ENCODE measurements around the gene RBM44. TPM values are rescaled to one million over a fixed set of nuclear protein-coding genes. Genes with fewer than 3 reads are reported as not detected.
A peak's percentile ranks its signal among the peaks of the same experiment; 100 is the strongest.

The RBM44 gene
- polyA plus RNA-seq, 1 experiment, result 0.05 TPM

GRCh38 chr2:237860273-237860935, 61.8 kb downstream of the RBM44 start:
- H3K4me3 ChIP-seq (ENCODE audit: low read depth, low read length), result peak overlapping the region; percentile 38; the same call in 1 of the 2 replicates
- no peak for TF ChIP-seq CTCF (IDR thresholded peaks at IDR 0.05; ENCODE audit: insufficient read depth, low read depth, low read length)
- H3K36me3 ChIP-seq (ENCODE audit: control insufficient read depth, insufficient read depth, low read length), result no peaks in the 10 kb centered on the region
- DNase-seq (ENCODE audit: low read depth), result no peak
- ChIA-PET CTCF (interaction anchor here (8.0 kb wide), 1 partner anchor 404 kb away, joined by 84 read pairs; no protein-coding TSS in a partner anchor), POLR2A (no interaction called here)
- H3K27me3 ChIP-seq (ENCODE audit: control insufficient read depth, insufficient read depth, low read length), result peaks cover 5% of the 10 kb centered on the region

GRCh38 chr2:237861875-237862527, 63.4 kb downstream of the RBM44 start:
- Histone ChIP-seq H3K27me3 (ENCODE audit: control insufficient read depth, insufficient read depth, low read length) (peaks cover 3% of the 10 kb centered on the region), H3K4me3 (ENCODE audit: low read depth, low read length) (no peak overlapping the region), H3K36me3 (ENCODE audit: control insufficient read depth, insufficient read depth, low read length) (no peaks in the 10 kb centered on the region)
- no peak for TF ChIP-seq CTCF (IDR thresholded peaks at IDR 0.05; ENCODE audit: insufficient read depth, low read depth, low read length)
- ChIA-PET CTCF (interaction anchor here (0.8 to 8.0 kb wide), 6 partner anchors 58 to 402 kb away, joined by 3 to 84 read pairs (median 3); no protein-coding TSS in a partner anchor), POLR2A (no interaction called here)
- no peak for DNase-seq (ENCODE audit: low read depth)

- DNase-seq (ENCODE audit: low read depth), result no peak
- ChIA-PET POLR2A (no interaction called here), CTCF (interaction anchor here (0.9 to 8.0 kb wide), 4 partner anchors 58 to 402 kb away, joined by 3 to 84 read pairs (median 4); no protein-coding TSS in a partner anchor)
- H3K27me3 ChIP-seq (ENCODE audit: control insufficient read depth, insufficient read depth, low read length), result peaks cover 3% of the 10 kb centered on the region
- no peaks in the 10 kb centered on the region for H3K36me3 ChIP-seq (ENCODE audit: control insufficient read depth, insufficient read depth, low read length)
- no peak for TF ChIP-seq CTCF (IDR thresholded peaks at IDR 0.05; ENCODE audit: insufficient read depth, low read depth, low read length)
- H3K4me3 ChIP-seq (ENCODE audit: low read depth, low read length), result no peak overlapping the region
These were observed 63.9 kb downstream of the RBM44 start for GRCh38 chr2:237862528-237862895.

- Histone ChIP-seq H3K4me3 (ENCODE audit: low read depth, low read length) (no peak overlapping the region), H3K36me3 (ENCODE audit: control insufficient read depth, insufficient read depth, low read length) (no peaks in the 10 kb centered on the region), H3K27me3 (ENCODE audit: control insufficient read depth, insufficient read depth, low read length) (no peaks in the 10 kb centered on the region; the same call in 1 of the 2 replicates)
- ChIA-PET CTCF (interaction anchor here (8.0 kb wide), 1 partner anchor 401 kb away, joined by 84 read pairs; no protein-coding TSS in a partner anchor), POLR2A (no interaction called here)
- no peak for DNase-seq (ENCODE audit: low read depth)
- TF ChIP-seq CTCF (IDR thresholded peaks at IDR 0.05; ENCODE audit: insufficient read depth, low read depth, low read length), result no peak
These were observed 64.5 kb downstream of the RBM44 start for GRCh38 chr2:237863102-237863511.

GRCh38 chr2:237863689-237864443, 65.3 kb downstream of the RBM44 start:
- no peaks in the 10 kb centered on the region for H3K36me3 ChIP-seq (ENCODE audit: control insufficient read depth, insufficient read depth, low read length)
- DNase-seq (ENCODE audit: low read depth), result no peak
- CTCF ChIA-PET, result interaction anchor here (1.1 to 8.0 kb wide), 3 partner anchors 68 to 401 kb away, joined by 3 to 84 read pairs (median 7); no protein-coding TSS in a partner anchor
- TF ChIP-seq CTCF (IDR thresholded peaks at IDR 0.05; ENCODE audit: insufficient read depth, low read depth, low read length), result no peak
- H3K27me3 ChIP-seq (ENCODE audit: control insufficient read depth, insufficient read depth, low read length), result no peaks in the 10 kb centered on the region; the same call in 1 of the 2 replicates
- POLR2A ChIA-PET, result no interaction called here
- no peak overlapping the region for H3K4me3 ChIP-seq (ENCODE audit: low read depth, low read length)

Measured in BJ (cell line).